GM21528 (cell line): ENCODE data around the gene CFD.

Experiments used
- ATAC-seq: cut with Tn5 transposase; IDR thresholded peaks from one replicate; pipeline ENCODE4 v1.9.1; 2021; ENCODE audit warnings: mild to moderate bottlenecking, moderate library complexity; ENCODE audit not compliant: unreplicated experiment, low FRiP score

CFD gene

DNA sequence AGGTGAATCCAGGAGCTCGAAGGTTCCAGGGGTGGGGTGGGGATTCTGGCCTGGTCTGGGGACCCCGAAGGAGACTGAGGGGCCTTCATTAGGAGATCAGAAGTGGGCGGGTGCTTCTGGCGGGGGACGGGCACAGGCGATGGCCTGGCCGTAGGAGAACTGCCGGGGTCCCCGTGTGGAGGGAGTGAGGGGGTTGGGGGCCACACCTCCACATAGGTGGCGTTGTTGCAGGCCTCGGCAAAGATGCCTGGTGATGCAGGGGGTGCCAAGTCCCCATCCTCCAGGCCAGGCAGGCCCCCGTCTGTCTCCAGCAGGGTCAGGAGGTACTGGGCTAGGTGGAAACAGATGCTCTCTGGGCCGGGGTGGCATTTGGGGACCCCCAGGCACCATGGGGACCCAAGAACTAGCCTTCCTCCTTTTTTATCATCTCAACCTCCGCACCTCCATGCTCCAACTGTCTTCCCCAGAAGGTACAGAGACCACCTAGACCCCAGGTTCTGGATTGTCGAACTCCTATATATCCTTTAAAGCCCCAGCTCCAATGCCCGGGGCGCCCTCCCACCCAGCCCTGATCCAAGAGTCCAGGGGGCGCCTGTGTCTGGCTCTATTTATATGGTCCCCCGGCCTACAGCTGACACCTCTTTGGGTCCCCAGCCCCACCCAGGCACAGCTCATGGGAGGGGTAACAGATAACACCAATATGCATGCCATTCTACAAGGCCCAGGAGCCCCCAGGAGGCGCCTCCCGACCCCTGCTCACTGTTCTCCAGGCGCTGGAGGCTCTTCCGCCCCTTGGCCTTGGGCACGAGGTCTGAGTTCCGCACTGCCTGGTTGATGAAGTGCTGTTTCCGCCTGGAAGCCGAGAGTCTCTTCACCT, 42.0 kb downstream of the CFD start:
- no peak for ATAC-seq

DNA sequence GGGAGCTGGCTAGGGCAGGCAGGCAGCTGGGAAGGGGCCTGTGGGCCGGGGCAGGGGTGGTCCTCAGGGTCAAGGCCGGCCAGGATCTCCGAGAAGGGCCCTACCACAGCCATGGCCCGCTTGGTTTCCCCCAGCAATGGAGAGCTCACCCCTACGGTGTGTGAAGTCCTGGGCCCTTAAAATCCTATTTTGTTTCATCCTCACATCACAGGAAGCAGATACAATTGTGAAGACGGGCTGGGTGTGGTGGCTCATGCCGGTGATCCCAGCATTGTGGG, 42.6 kb downstream of the CFD start:
- ATAC-seq, result no peak

DNA sequence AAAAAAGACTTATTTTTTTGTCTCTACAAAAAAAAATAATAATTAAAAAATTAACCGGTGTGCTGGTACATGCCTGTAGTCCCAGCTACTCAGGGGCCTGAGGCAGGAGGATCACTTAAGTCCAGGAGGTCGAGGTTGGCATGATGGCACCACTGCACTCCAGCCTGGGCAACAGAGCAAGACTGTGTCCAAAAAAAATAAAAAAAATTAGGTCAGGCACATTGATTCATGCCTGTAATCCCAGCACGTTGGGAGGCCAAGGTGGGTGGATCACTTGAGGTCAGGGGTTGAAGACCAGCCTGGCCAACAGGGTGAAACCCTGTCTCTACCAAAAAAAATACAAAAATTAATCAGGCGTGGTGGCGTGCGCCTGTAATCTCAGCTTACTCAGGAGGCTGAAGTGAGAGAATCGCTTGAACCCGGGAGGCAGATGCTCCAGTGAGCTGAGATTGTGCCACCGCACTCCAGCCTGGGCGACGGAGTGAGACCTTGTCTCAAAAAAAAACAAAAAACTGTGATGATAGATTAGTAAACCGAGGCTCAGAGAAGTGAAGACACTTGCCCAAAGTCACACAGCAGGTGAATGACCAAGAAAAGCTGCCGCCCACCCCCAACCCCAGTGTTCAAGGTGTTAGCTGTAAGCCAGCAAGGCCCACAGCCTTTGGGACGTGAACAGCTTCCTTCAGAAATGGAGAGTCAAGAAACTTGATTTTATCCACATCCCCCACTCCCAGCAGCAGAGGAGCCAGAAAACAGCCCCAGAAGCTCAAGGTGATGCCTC, 43.2 kb downstream of the CFD start:
- ATAC-seq, result no peak

DNA sequence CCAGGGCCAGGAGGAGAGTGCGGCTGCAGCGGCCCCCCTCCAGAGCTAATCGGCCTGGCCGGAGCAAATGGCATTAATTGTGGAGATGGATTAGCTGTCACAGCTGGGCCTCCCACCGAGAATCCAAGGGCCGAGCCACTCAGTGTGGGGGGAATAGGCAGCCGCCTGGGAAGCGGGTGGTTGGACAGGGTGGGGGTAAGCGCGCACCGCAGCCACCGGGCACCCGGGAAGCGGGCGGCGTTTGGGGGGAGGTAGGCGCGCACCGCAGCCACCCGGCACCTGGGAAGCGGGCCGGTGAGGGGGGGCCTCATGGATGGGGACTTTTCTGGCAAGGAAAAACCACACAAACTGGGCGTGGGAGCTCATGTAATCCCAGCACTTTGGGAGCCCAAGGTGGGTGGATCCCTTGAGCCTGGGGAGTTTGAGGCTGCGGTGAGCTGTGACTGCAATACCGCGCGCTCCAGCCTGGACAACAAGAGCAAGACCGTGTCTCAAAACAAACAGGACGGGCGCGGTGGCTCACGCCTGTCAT, 43.9 kb downstream of the CFD start:
- no peak for ATAC-seq

DNA sequence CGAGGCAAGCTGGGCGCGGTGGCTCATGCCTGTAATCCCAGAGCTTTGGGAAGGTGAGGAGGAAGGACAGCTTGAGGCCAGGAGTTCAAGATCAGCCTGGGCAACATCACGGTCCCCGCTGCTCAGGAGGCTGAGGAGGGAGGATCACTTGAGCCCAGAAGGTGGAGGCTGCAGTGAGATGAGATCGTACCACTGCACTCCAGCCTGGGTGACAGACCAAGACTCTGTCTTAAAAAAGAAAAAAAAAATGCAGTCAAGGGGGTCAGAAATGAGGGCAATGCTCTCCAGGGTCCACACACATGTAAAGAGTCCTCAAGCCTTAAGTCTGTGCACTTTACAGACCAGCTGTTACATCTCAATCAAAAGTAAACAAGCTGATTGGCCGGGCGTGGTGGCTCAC, 45.1 kb downstream of the CFD start:
- no peak for ATAC-seq

DNA sequence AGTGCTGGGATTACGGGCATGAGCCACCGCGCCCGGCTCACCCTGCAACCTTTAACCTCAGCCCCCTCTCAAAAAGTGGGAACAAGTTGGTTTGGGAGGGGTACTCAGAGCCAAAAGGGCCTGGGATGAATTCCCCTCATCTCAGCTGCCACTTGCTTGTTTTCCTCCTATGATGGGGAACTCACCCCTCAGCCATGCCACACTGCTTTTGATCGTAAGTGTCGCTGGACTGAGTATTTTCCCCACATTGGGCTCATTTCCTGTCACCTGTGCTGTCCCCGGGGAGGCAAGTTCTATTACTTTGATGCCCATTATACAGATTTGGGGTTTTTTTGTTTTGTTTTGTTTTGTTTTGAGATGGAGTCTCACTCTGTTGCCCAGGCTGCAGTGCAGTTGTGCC, 47.0 kb downstream of the CFD start:
- ATAC-seq, result no peak

DNA sequence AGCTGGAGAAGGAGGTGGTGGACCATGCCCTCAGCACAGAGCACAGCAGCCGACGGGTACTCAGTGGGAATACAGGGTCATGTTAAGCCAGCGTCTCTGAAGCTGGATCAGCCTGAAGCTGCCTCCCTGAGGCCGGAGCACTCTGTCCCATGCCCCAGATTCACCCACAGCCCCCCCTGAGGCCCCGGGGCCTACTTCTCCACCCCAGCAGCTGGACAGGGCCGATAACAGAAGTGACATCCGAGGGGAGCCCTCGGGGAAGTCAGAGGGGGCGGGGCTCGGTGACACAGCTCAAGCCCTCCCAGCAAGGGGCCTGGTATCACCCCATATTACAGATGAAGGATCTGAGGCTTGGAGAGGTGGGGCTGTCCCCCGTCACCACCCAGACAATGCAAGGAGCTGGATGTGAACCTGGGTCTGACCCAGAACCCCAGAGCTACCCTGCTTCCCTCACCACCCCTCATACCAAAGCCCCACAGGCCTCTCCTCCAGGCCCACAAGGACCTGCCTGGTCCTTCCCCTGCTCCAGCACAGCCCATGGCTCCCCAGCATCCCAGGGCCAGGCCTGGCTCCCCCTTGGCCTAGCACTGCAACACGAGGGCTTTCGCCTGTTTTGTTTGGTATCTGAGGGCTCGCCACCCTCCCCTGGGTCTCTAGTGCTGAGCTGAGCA, 47.9 kb downstream of the CFD start:
- ATAC-seq, result no peak

DNA sequence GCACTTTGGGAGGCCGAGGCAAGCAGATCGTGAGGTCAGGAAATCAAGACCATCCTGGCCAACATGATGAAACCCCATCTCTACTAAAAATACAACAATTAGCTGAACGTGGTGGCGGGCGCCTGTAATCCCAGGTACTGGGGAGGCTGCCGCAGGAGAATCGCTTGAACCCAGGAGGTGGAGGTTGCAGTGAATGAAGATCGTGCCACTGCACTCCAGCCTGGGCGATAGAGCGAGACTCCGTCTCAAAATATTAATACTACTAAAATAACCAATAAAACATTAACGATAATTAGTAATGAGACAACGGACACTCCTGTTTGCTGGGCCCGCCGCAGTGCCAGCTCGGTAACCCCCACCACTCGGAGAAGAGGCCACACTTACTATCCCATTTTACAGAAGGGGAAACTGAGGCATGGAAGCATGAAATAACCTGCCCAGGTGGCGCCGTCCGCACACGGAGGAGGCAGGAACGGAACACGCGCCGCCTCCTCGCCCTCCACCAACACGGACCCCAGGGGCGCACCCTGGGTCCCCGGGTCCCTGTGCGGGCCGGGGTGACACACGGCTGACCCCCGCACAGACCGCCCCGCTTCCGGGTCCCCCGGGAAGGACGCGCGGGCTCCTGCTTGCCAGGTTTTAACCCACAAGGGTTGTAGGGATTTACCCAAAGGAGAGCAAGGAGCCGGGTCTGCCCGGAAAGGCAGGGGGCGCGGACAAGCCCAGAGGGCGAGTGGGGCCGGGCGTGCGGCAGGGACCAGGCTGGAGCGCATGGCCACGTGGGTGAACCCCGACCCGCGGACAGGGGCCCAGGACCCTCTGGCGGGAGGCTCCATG, 52.0 kb downstream of the CFD start:
- no peak for ATAC-seq

DNA sequence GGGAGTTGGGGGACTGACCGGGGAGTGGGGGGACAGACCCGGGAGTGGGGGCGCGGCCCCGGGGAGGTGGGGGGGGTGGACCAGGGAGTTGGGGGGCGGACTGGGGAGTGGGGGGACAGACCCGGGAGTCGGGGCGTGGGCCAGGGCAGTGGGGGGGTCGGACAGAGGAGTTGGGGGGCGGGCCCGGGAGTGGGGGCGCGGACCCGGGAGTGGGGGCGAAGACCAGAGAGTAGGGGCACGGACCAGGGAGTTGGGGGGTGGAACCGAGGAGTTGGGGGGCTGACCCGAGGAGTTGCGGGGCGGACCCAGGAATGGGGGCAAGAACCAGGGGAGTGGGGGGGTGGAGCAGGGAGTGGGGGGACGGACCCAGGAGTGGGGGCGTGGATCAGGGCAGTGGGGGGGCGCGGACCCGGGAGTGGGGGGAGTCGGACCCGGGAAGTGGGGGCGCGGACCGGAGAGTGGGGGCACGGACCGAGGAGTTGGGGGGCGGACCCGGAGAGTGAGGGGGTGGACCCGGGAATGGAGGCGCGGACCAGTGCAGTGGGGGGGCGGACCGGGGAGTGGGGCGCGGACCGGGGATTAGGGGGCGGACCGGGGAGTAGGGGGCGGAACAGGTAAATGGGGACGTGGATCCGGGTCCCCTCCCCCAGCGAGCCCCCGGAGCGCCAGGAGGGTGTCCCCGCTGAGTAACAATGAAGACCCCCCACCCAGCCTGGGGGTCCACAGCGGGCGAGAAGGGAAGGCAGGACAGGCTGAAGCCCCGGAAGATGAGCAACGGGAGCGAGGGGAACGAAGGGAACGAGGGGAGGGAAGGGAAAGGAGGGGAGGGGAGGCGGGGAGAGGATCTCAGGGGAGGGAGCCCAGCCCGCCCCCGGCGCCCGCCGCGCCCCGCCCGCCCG, 53.0 kb downstream of the CFD start:
- ATAC-seq, result no peak
